Fibroblast of skin of scalp (primary cell): ENCODE measurements around the gene TYW1B. TPM values are rescaled to one million over a fixed set of nuclear protein-coding genes. Genes with fewer than 3 reads are reported as not detected.
A peak's percentile ranks its signal among the peaks of the same experiment; 100 is the strongest.
"Not testable (repeated sequence)": the region's sequence is repeated elsewhere in the genome, so short reads cannot be mapped to it uniquely, and the experiment has no call there.

Experiments
- DNase-seq: peaks from one replicate; pipeline ENCODE4 v3.0.0-alpha.2; 2013
- polyA plus RNA-seq, 2 experiments: library from polyadenylated mRNA; unstranded; fragments of 120-200 nt; gene quantifications; one replicate each; pipeline ENCODE4 v1.2.1, GENCODE V29; 2013; ENCODE audit not compliant: insufficient read length in 2 of 2

Gene TYW1B
- polyA plus RNA-seq (2013, experiment 1 of 2; ENCODE audit: insufficient read length) = 0.89 TPM
- 0.74 TPM for polyA plus RNA-seq (2013, experiment 2 of 2; ENCODE audit: insufficient read length)

DNA sequence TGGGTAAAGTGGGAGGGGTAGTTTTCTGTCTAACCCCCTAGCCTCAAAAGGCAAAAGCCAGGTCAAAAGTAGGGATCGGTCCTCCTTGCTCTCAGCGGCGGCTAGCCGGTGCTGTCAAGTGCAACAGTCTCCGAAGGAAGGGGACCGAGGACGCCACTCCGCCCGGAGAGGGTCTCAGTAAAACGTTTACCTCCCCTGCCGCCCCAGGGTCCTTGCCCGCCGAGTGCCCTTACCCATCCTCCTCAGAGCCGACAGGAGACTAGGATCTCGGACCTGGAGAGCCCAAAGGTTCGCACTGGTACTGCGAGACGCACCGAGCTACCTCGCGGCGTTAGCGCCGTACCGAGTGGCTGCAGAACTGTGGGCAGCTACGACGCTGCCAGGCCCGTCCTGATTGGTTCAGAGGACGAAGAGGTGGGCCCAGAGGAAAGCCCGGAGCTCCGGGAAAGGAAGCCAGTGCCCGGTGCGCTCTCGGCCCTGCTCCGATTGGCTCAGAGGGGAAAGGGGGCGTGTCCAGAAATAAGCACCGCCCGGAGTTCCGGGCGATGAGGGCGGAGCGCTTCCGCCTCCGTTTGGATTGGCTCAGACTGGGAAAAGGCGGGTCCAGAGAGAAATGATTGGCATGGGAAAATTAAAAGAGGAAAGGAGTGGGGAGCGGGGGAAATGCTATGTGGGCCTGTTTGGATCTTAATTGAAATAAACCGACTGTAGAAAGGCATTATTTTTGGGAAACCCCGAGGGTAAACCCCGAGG lies at the start of gene TYW1B:
TSS of gene TYW1B (minus strand) at position 362 of the 753 bp plus-strand sequence. CDS start at position 237, 125 bp downstream.
- peak; percentile 98 for DNase-seq

DNA sequence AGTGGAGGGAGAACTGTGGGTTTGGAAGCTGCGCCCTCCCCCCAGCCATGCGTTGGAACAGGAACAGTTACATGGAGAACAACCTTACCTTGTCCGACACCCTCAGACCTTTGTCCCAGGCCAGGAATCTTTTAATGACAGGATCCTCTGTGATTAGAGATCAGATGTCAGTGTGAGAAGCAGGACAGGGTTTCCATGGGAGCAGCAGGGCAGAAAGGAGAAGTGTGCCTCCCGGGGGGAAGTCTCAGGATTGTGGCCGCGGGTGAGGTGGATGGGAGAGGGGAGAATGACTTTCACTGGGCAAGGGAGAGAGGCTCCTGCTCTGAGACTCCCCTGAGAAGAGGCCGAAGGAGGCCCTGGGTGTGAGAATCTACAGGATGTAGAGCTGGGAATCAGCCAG lies 39.6 kb upstream of the TYW1B start:
- not testable (repeated sequence) for DNase-seq

DNA sequence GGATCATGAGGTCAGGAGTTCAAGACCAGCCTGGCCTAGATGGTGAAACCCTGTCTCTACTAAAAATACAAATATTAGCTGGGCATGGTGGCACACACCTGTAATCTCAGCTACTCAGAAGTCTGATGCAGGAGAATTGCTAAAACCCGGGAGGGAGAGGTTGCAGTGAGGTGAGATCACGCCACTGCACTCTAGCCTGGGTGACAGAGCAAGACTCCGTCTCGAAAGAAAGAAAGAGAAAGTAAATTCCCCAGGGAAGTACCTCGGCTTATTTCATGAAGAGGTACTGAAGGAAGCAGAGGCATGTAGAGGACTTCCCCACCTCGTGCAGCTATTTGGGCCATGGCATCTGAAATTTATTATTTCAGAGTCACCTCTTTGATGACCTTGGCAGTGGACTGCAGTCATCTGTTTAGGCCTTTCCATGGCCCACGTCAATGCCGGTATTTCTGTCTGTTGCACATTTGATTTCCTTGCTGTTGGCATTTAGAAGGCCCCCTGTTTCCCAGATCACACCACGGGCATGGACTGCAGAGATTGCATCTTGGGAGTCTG lies 30.9 kb upstream of the TYW1B start:
- DNase-seq = not testable (repeated sequence)

- peak; percentile 46 for DNase-seq
These were observed 29.9 kb upstream of the TYW1B start for GRCh38 chr7:72857925-72858324.

- DNase-seq = not testable (repeated sequence)
These were observed 27.3 kb upstream of the TYW1B start for GRCh38 chr7:72855261-72855660.

DNA sequence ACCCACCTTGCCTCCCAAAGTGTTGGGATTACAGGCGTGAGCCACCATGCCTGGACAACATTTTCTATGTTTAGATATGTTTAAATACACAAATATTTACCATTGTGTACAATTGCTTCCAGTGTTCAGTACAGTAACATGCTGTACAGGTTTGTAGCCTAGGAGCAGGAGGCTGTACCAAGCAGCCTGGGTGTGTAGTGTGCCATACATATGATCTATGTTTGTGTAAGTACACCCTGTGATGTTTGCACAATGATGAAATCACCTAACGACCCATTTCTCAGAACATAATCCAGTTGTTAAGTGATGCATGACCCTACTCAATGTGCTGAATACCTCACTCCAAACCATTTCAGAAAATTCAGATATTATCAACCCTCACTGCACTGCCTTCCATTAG lies 24.9 kb upstream of the TYW1B start:
- not testable (repeated sequence) for DNase-seq

GRCh38 chr7:72850746-72851145 lies 22.7 kb upstream of the TYW1B start:
- DNase-seq = not testable (repeated sequence)

GRCh38 chr7:72844146-72844545 lies 16.1 kb upstream of the TYW1B start:
- not testable (repeated sequence) for DNase-seq

- DNase-seq = not testable (repeated sequence)
These were observed 15.2 kb upstream of the TYW1B start for GRCh38 chr7:72843166-72843565.

DNA sequence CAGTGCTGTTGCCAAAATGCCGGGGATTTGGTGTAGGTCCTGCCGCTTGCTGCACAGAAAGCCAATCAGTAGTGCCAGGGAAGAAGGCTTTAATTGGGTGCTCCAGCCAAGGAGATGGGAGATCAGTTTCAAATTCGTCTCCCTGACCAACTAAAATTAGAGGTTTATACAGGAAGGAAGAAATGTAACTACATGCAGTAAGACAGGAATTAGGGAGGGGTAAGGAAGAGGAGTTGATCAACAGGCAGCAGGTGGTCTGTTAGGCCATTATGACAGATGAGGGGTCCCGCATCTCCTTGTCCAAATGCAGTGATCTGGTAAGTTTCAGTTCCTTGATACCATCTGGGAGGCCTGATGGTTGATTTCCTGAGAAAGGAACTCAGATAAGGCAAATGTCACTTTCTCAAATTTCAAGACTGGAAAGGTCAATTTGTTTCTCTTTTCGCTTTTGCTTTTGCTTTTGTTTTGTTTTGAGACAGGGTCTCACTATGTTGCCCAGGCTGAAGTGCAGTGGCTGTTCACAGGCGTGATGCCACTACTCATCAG lies 13.0 kb upstream of the TYW1B start:
- not testable (repeated sequence) for DNase-seq

GRCh38 chr7:72838315-72838714 lies 10.3 kb upstream of the TYW1B start:
- DNase-seq = not testable (repeated sequence)

GRCh38 chr7:72837291-72837690 lies 9.3 kb upstream of the TYW1B start:
- DNase-seq = not testable (repeated sequence)

- not testable (repeated sequence) for DNase-seq
These were observed 2.6 kb upstream of the TYW1B start for GRCh38 chr7:72830567-72830966.

DNA sequence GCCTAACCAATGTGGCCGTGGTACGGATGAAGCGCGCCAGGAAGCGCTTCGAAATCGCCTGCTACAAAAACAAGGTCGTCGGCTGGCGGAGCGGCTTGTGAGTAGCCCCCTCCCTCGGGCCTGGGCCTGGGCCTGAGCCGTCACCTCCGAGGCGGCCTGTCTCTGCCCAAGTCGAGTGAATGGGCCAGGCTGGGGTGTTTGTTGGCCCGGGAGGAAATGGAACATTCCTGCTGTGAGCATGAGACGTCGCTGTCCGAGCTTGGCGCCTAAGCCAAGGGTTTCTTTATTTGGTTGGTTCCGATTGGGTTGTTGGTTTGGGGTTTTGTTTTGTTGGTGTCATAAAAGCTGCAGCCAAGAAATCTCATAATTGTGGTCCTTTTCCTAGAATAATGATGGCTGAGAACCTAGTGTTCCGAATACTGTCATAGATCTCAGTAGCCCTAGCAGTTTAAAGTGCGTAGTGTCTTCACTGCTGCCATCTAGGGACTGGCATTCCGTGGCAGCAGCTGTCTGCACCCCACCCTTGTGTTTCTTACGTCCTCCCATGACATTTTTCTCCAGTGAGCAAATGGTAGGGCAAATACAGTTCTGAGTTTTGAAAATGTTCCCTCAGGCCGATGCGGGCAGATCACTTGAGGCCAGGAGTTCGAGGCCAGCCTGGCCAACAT lies 1.8 kb upstream of the TYW1B start:
- peak; percentile 90 for DNase-seq

DNA sequence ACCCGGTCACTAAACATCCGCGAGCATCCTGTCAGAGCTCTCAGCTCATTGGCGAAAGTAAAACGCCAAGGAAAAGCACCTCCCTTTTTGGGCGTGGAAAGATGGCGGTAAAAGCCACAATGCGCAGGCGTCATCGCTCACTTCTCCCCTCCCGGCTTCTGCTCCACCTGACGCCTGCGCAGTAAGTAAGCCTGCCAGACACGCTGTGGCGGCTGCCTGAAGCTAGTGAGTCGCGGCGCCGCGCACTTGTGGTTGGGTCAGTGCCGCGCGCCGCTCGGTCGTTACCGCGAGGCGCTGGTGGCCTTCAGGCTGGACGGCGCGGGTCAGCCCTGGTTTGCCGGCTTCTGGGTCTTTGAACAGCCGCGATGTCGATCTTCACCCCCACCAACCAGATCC lies 1.3 kb upstream of the TYW1B start:
- peak; percentile 99 for DNase-seq

DNA sequence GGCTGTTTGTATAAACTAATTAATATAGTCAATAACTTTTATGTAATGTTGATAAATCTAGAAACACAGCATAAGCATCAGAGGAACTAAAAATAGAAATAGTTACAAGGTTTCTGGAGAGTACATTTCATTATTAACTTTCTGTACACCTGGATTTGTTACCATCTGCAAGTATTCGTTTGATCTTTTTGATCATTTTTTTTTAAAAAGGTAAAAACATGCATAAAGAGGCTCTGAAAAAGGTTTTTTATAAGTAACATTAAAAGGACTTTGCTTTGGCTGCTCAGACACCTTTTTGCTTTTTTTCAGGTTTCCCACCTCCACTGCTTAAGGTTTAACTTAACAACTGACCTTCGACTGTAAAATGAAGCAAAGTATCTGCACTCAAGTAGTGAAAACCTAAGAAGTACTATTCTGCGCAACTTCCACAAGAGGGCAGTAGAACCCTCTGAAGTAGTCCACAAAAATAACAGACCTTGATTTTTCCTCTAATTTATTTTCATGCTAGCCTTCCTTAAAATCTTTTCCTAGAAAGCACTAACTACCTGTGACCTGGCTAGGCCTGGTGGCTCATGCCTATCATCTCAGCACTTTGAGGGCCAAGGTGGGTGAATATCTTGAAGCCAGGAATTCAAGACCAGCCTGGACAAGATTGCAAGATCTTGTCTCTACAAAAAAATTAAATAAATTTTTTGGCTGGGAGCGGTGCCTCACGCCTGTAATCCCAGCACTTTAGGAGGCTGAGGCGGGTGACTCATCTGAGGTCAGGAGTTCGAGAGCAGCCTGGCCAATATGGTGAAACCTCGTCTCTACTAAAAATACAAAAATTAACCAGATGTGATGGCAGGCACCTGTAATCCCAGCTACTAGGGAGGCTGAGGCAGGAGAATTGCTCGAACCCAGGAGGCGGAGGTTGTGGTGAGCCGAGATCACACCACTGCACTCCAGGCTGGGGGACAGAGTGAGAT lies 4.0 kb downstream of the TYW1B start:
- DNase-seq = peak; percentile 26

DNA sequence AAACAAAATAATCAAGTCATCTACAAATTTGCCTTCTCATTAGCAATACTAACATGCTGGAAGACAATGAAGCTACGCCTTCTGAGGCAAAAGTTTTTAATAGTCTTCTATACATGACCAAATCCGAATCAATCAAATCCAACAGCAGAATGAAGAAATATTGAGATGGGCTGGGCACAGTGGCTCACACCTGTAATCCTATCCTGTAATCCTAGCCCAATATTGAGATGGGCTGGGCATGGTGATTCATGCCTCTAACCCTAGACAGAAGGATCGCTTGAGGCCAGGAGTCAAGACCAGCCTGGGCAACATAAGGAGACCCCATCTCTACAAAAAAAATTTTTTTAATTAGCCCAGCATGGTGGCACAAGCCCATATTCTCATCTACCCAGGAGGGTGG lies 5.5 kb downstream of the TYW1B start:
- not testable (repeated sequence) for DNase-seq

- not testable (repeated sequence) for DNase-seq
These were observed 9.2 kb downstream of the TYW1B start for GRCh38 chr7:72818663-72819361.

GRCh38 chr7:72817661-72818060 lies 10.3 kb downstream of the TYW1B start:
- not testable (repeated sequence) for DNase-seq

- DNase-seq = not testable (repeated sequence)
These were observed 11.4 kb downstream of the TYW1B start for GRCh38 chr7:72816370-72817157.
